Dedifferentiated amniotic fluid mesenchymal stem cell (primary cell): ENCODE data around the gene CD99.
"Not testable (repeated sequence)": the region's sequence is repeated elsewhere in the genome, so short reads cannot be mapped to it uniquely, and the experiment has no call there.

ENCODE experiments used
- DNase-seq: peaks from one replicate; pipeline ENCODE4 v3.0.0-alpha.2; 2016; ENCODE audit errors: extremely low spot score

Gene CD99

GRCh38 chrX:2727264-2727663 lies 36.2 kb downstream of the CD99 start:
- not testable (repeated sequence) for DNase-seq

- no peak for DNase-seq
Observed at GRCh38 chrX:2732076-2732475, 41.0 kb downstream of the CD99 start.

GRCh38 chrX:2732649-2733048 lies 41.6 kb downstream of the CD99 start:
- no peak for DNase-seq

GRCh38 chrX:2733286-2733685 lies 42.2 kb downstream of the CD99 start:
- DNase-seq = no peak

- DNase-seq = no peak
Observed at GRCh38 chrX:2735270-2735669, 44.2 kb downstream of the CD99 start.

- no peak for DNase-seq
Observed at GRCh38 chrX:2740672-2741071, 49.6 kb downstream of the CD99 start.

- DNase-seq = no peak
Observed at GRCh38 chrX:2741386-2741785, 50.3 kb downstream of the CD99 start.

GRCh38 chrX:2746250-2746649 lies 55.2 kb downstream of the CD99 start:
- DNase-seq = not testable (repeated sequence)

- DNase-seq = no peak
Observed at GRCh38 chrX:2748171-2748814, 57.2 kb downstream of the CD99 start.

GRCh38 chrX:2748815-2749188 lies 57.7 kb downstream of the CD99 start:
- no peak for DNase-seq

GRCh38 chrX:2751291-2751690 lies 60.2 kb downstream of the CD99 start:
- DNase-seq = peak; percentile 19

GRCh38 chrX:2751874-2752300 lies 60.8 kb downstream of the CD99 start, which contains the start of gene XG:
XG (plus strand) TSS chrX:2752040; CDS start chrX:2752275, 235 bp downstream.
- not testable (repeated sequence) for DNase-seq

- peak; percentile 28 for DNase-seq
Observed at GRCh38 chrX:2752441-2752840, 61.3 kb downstream of the CD99 start.

- DNase-seq = not testable (repeated sequence)
Observed at GRCh38 chrX:2755163-2755715, 64.1 kb downstream of the CD99 start.

GRCh38 chrX:2756548-2756947 lies 65.5 kb downstream of the CD99 start:
- DNase-seq = no peak

- no peak for DNase-seq
Observed at GRCh38 chrX:2761246-2761645, 70.2 kb downstream of the CD99 start.

- not testable (repeated sequence) for DNase-seq
Observed at GRCh38 chrX:2762671-2763070, 71.6 kb downstream of the CD99 start.

- DNase-seq = not testable (repeated sequence)
Observed at GRCh38 chrX:2764766-2765548, 73.9 kb downstream of the CD99 start.

GRCh38 chrX:2765549-2765830 lies 74.4 kb downstream of the CD99 start:
- DNase-seq = no peak

- no peak for DNase-seq
Observed at GRCh38 chrX:2766906-2767305, 75.8 kb downstream of the CD99 start.

GRCh38 chrX:2767631-2768455 lies 76.7 kb downstream of the CD99 start:
- DNase-seq = peak; percentile 25

GRCh38 chrX:2769615-2770014 lies 78.5 kb downstream of the CD99 start:
- no peak for DNase-seq
